GM19455 (cell line): Measurements from ENCODE around the gene DGKA.
"Not testable (repeated sequence)": the region's sequence is repeated elsewhere in the genome, so short reads cannot be mapped to it uniquely, and the experiment has no call there.

ENCODE experiments used
- ATAC-seq: cut with Tn5 transposase; IDR thresholded peaks from one replicate; pipeline ENCODE4 v1.9.1; 2021; ENCODE audit not compliant: unreplicated experiment

The DGKA gene

GRCh38 chr12:55996715-55997534, 66.0 kb downstream of the DGKA start, which contains the start of gene SUOX:
TSS of gene SUOX (plus strand) at chr12:55997276. CDS start at chr12:56002222, 4,946 bp downstream.
- ATAC-seq = peak; percentile 98

- ATAC-seq = no peak
Observed at GRCh38 chr12:55997535-55997859, 66.5 kb downstream of the DGKA start.

GRCh38 chr12:55999522-55999921, 68.6 kb downstream of the DGKA start:
- ATAC-seq = not testable (repeated sequence)

GRCh38 chr12:55999999-56000540, 69.1 kb downstream of the DGKA start:
- not testable (repeated sequence) for ATAC-seq

- ATAC-seq = no peak
Observed at GRCh38 chr12:56001487-56002100, 70.6 kb downstream of the DGKA start.

- not testable (repeated sequence) for ATAC-seq
Observed at GRCh38 chr12:56003376-56003775, 72.4 kb downstream of the DGKA start.
